ENCODE data around the gene BPIFA2.

Gene BPIFA2

GRCh38 chr20:33172781-33173180 is 4.8 kb downstream of the BPIFA2 start:
- Histone ChIP-seq H3K27ac (ENCODE audit: low read length) (no peak overlapping the region), H3K4me1 (ENCODE audit: low read length) (no peaks in the 10 kb centered on the region), H3K27me3 (ENCODE audit: low read depth, low read length) (peaks cover 8% of the 10 kb centered on the region)

GRCh38 chr20:33175123-33175522 is 7.2 kb downstream of the BPIFA2 start:
- H3K4me2 ChIP-seq (ENCODE audit: low read length) = no peak overlapping the region
- no peak overlapping the region for H3K4me3 ChIP-seq (ENCODE audit: low read length)
- no peak overlapping the region for H3K27ac ChIP-seq (ENCODE audit: low read length)
- no peaks in the 10 kb centered on the region for H3K79me2 ChIP-seq (ENCODE audit: low read length)
- 0 out of 2 replicates have a peak, but pooled peaks cover 3% of the 10 kb centered on the region for H3K9me3 ChIP-seq (ENCODE audit: insufficient read depth, low read length)
- no peak overlapping the region for H3K9ac ChIP-seq (ENCODE audit: low read length)
- H2AFZ ChIP-seq (ENCODE audit: low read depth, low read length) = no peak overlapping the region
- no peaks in the 10 kb centered on the region for H3K36me3 ChIP-seq (replicated peaks; ENCODE audit: low read depth, low read length)
- peaks cover 8% of the 10 kb centered on the region for H3K27me3 ChIP-seq (ENCODE audit: low read depth, low read length)
- H3K4me1 ChIP-seq (ENCODE audit: low read length) = no peaks in the 10 kb centered on the region
- TF ChIP-seq EZH2phosphoT487 (IDR thresholded peaks at IDR 0.05; ENCODE audit: low read depth) = no peak
- TF ChIP-seq CTCF (IDR thresholded peaks at IDR 0.05; ENCODE audit: low read depth, low read length) = no peak
- no peaks in the 10 kb centered on the region for H4K20me1 ChIP-seq (ENCODE audit: insufficient read depth, low read length)

More at GRCh38 chr20:33172781-33173180, 4.8 kb downstream of the BPIFA2 start:
- Histone ChIP-seq H3K9me3 (ENCODE audit: insufficient read depth, low read length) (0 out of 2 replicates have a peak, but pooled peaks cover 3% of the 10 kb centered on the region), H3K4me3 (ENCODE audit: low read length) (no peak overlapping the region), H3K36me3 (replicated peaks; ENCODE audit: low read depth, low read length) (no peaks in the 10 kb centered on the region), H3K9ac (ENCODE audit: low read length) (no peak overlapping the region), H2AFZ (ENCODE audit: low read depth, low read length) (no peak overlapping the region), H4K20me1 (ENCODE audit: insufficient read depth, low read length) (no peaks in the 10 kb centered on the region), H3K4me2 (ENCODE audit: low read length) (no peak overlapping the region), H3K79me2 (ENCODE audit: low read length) (no peaks in the 10 kb centered on the region)
- no peak for TF ChIP-seq EZH2phosphoT487 (IDR thresholded peaks at IDR 0.05; ENCODE audit: low read depth)
- no peak for TF ChIP-seq CTCF (IDR thresholded peaks at IDR 0.05; ENCODE audit: low read depth, low read length)

DNA sequence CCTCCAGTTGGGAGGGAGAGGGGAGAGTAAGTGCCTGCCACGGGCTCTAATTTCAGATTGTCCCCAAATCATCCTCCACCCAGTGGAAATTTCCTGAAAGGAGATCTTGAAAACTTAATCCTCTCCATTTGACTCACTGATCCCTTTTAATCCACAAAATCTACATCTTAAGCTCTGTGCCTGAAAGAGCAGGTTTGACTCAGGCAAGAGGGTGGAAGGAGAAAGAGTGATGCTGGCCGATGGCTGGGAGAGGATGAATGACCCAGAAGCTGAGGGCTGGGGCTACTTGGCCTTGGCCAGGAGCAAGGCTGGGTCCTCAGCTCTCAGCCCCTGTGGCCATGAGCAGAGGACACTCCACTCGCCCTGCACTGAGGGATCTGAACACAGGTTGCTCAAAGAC is 8.1 kb downstream of the BPIFA2 start:
- H3K4me2 ChIP-seq (ENCODE audit: low read length) = no peak overlapping the region
- no peaks in the 10 kb centered on the region for H4K20me1 ChIP-seq (ENCODE audit: insufficient read depth, low read length)
- no peak overlapping the region for H2AFZ ChIP-seq (ENCODE audit: low read depth, low read length)
- H3K36me3 ChIP-seq (replicated peaks; ENCODE audit: low read depth, low read length) = no peaks in the 10 kb centered on the region
- no peaks in the 10 kb centered on the region for H3K9me3 ChIP-seq (ENCODE audit: insufficient read depth, low read length)
- no peak overlapping the region for H3K4me3 ChIP-seq (ENCODE audit: low read length)
- peaks cover 8% of the 10 kb centered on the region for H3K27me3 ChIP-seq (ENCODE audit: low read depth, low read length)
- H3K79me2 ChIP-seq (ENCODE audit: low read length) = no peaks in the 10 kb centered on the region
- no peak for TF ChIP-seq EZH2phosphoT487 (IDR thresholded peaks at IDR 0.05; ENCODE audit: low read depth)
- TF ChIP-seq CTCF (IDR thresholded peaks at IDR 0.05; ENCODE audit: low read depth, low read length) = no peak
- no peak overlapping the region for H3K9ac ChIP-seq (ENCODE audit: low read length)
- H3K4me1 ChIP-seq (ENCODE audit: low read length) = no peaks in the 10 kb centered on the region
- no peak overlapping the region for H3K27ac ChIP-seq (ENCODE audit: low read length)

DNA sequence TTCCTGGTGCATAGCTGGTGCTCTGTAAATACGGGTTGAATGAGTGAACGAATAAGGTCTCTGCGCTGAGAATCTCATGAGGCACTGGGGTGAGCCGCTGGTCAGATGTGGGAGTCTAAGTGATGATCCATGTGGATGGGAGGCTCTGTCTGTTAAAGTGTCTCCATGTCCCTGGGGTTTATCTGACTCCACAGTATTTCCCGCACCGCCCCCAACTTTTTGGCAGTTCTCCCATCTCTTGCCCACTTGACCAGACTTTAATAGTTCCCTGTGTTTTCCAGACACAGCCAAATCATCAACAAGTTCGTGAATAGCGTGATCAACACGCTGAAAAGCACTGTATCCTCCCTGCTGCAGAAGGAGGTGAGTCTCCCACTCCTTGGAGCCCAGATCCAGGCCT is 9.9 kb downstream of the BPIFA2 start:
- no peak overlapping the region for H2AFZ ChIP-seq (ENCODE audit: low read depth, low read length)
- no peaks in the 10 kb centered on the region for H3K4me1 ChIP-seq (ENCODE audit: low read length)
- no peaks in the 10 kb centered on the region for H3K36me3 ChIP-seq (replicated peaks; ENCODE audit: low read depth, low read length)
- no peak overlapping the region for H3K27ac ChIP-seq (ENCODE audit: low read length)
- TF ChIP-seq CTCF (IDR thresholded peaks at IDR 0.05; ENCODE audit: low read depth, low read length) (no peak), EZH2phosphoT487 (IDR thresholded peaks at IDR 0.05; ENCODE audit: low read depth) (no peak)
- H3K9me3 ChIP-seq (ENCODE audit: insufficient read depth, low read length) = no peaks in the 10 kb centered on the region
- H3K27me3 ChIP-seq (ENCODE audit: low read depth, low read length) = peaks cover 8% of the 10 kb centered on the region
- no peaks in the 10 kb centered on the region for H3K79me2 ChIP-seq (ENCODE audit: low read length)
- H4K20me1 ChIP-seq (ENCODE audit: insufficient read depth, low read length) = no peaks in the 10 kb centered on the region
- H3K4me3 ChIP-seq (ENCODE audit: low read length) = no peak overlapping the region
- no peak overlapping the region for H3K4me2 ChIP-seq (ENCODE audit: low read length)
- H3K9ac ChIP-seq (ENCODE audit: low read length) = no peak overlapping the region

Data from OCI-LY3 (cell line).